LoVo (cell line): Measurements from ENCODE around the gene TAS1R3.
A peak's percentile ranks its signal among the peaks of the same experiment; 100 is the strongest.

Experiments used
- DNase-seq: peaks from one replicate; pipeline ENCODE4 v3.0.0-alpha.2; 2016; ENCODE audit warnings: low spot score

TAS1R3 gene

DNA sequence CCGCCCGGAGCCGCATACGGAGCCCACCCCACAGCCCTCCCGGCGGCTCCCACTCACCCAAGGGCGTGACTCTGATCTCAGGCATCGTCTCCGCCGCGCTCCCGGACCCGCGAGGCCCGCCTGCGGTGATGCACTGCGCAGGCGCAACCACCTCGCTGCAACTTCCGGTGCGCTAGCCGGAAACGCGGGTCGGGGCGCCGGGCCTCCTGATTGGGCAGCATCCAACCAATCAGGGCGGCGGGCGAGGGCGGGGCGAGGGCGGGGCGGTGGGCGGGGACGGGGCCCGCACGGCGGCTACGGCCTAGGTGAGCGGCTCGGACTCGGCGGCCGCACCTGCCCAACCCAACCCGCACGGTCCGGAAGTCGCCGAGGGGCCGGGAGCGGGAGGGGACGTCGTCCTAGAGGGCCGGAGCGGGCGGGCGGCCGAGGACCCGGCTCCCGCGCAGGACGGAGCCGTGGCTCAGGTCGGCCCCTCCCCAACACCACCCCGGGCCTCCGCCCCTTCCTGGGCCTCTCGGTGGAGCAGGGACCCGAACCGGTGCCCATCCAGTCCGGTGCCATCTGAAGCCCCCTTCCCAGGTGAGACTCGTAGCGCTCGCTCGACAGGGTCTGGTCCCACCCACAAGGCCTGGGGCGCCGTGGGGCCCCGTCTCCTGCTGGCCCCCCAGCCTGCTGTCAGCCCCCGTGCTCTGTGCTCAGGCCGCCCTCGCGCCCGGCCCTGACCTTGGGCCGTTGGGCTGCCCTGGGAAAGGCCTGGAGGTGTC, 6.4 kb upstream of the TAS1R3 start, which contains the start of the genes CPTP and INTS11:
Gene CPTP (plus strand): TSS at position 279 of the 764 bp plus-strand sequence. CDS start 2,109 bp downstream, outside the sequence.
Gene INTS11 (minus strand): TSS at position 137 of the 764 bp plus-strand sequence. CDS start 52 bp downstream, at position 85.
- DNase-seq, result peak; percentile 94

DNA sequence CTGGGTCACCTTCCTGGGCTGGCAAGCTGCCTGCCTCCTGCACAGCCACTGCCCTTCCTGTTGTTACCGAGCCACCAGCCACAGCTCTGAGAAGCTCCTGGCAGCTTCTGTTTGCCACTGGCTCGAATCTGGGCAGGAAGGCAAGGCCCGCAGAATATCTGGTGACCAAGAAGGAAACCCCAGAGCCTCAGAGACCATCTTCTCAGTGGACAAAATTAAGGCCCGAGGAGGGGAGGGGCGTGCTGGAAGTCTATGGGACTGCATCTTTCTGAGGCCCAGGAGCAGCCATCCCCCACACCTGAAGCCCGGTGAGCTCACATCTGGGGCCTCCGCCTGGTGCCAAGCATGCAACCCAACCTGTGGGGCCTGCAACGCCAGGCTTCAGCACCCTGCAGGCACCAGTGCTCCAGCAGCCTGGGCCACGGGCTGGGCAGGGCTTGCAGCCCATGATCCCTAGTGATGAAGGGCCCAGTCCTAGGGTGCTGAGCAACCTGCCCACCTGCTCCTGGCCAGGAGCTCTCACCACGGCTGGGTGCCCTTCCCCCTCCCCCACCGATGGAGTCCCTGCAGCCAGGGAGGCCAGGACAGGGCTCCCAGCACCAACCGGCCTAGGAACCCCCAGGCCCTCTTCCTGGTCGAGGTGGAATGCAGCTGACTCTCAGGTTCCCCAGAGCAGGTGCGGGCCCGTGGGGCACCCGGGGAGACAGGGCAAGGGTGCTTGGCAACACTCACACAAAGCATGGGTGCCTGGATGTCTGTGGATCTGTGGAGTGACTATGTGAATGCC, 5.6 kb upstream of the TAS1R3 start:
- no peak for DNase-seq

DNA sequence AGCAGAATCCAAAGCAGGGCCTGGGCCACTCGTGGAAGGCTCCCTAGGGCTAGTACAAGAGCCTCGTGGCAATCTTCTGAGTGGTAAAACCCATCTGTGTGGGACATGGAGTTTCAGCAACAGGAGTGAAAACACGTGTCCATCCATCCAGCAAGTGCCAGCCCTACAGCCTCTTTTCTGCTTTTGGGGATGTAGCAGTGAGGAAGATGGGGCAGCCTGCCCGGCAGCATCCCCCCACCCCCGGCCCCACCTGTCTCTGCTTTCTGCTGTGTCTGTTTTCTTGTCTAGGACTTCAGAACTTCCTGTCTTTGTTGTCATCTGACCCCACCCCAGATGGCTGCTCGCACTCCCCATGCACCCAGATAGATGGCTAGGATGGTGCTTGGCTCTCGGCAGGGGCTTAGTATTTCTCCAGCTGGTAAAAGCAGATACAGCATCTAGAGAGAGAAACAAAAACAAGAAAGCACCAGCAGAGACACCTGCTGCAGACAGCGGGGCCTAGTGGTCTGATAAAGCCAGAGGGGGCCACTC, 4.9 kb upstream of the TAS1R3 start:
- no peak for DNase-seq

DNA sequence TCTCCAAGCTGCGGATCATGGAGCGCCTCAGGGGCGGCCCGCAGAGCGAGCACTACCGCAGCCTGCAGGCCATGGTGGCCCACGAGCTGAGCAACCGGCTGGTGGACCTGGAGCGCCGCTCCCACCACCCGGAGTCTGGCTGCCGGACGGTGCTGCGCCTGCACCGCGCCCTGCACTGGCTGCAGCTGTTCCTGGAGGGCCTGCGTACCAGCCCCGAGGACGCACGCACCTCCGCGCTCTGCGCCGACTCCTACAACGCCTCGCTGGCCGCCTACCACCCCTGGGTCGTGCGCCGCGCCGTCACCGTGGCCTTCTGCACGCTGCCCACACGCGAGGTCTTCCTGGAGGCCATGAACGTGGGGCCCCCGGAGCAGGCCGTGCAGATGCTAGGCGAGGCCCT, 3.8 kb upstream of the TAS1R3 start:
- DNase-seq, result no peak

DNA sequence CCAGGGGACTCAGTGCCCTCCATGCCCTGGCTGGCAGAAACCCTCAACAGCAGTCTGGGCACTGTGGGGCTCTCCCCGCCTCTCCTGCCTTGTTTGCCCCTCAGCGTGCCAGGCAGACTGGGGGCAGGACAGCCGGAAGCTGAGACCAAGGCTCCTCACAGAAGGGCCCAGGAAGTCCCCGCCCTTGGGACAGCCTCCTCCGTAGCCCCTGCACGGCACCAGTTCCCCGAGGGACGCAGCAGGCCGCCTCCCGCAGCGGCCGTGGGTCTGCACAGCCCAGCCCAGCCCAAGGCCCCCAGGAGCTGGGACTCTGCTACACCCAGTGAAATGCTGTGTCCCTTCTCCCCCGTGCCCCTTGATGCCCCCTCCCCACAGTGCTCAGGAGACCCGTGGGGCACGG, 2.8 kb upstream of the TAS1R3 start:
- DNase-seq, result no peak

DNA sequence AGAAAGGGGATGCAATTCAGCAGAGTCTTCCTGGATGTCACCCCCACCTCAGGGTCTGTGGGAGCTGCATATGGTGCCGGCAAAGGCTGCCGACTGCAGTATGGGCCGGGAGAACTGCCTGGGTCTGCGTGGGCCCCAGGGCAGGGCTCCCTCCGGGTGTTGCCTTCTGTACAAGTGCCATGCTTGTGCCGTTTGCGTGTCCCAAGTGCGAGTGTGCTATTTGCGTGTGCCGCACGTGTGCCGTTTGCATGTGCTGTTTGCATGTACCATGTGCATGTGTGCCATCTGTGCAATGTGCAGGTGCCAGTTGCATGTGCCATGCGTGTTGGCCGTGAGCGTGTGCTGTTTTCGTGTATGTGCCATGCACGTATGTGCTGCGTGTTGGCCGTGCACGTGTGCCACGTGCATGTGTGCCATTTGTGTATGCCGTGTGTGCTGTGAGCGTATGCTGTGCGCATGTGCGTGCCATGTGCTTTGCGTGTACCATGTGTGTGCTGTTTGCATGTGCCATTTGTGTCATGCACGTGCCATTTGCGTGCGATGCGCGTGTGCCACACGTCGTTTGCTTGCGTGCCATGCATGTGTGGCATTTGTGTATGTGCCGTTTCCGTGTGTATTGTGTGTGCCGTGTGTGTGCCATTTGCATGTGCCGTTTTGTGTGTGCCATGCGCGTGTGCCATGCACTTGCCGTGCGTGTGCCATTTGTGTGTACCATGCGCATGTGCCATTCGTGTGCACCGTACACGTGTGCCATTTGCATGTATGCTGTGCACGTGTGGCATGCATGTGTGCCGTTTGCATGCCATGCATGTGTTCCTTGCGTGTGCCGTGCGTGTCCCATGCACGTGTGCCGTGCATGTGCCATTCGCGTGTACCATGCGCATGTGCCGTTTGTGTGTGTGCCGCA, 1.5 kb upstream of the TAS1R3 start:
- no peak for DNase-seq

DNA sequence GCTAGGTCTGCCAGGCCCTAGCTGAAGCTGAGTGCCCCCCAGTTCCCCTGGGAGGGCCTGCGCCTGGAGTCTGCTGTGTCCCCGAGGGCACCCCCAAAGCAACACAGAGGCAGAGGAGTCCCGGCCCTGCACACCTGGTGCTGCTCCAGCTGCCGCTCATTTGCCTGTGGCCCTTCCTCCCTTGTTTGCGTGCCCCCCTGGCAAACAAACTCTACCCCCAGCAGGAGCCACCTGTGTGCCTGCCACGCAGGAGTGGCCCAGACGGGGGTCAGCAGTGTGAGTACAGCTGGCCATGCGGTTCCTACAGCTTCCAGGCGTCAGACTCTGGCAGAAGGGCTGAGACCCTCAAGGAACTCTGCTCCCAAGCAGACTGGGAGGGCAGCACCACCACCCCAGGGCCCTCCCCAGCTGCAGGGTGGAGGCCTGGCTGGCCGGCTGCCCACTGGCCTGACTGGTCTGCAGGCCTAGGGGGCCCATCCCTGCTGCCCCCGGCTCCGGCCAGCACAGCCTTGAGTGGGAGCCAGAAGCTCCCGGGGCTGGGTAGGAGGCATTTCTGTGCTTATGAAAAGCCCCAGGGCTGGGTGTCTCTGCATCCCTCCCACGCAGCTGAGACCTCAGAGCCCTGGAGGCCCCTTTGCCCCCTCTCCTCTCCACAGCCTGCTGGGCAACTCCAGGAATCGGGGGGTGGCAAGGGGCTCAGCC, 563 bp upstream of the TAS1R3 start:
- no peak for DNase-seq

DNA sequence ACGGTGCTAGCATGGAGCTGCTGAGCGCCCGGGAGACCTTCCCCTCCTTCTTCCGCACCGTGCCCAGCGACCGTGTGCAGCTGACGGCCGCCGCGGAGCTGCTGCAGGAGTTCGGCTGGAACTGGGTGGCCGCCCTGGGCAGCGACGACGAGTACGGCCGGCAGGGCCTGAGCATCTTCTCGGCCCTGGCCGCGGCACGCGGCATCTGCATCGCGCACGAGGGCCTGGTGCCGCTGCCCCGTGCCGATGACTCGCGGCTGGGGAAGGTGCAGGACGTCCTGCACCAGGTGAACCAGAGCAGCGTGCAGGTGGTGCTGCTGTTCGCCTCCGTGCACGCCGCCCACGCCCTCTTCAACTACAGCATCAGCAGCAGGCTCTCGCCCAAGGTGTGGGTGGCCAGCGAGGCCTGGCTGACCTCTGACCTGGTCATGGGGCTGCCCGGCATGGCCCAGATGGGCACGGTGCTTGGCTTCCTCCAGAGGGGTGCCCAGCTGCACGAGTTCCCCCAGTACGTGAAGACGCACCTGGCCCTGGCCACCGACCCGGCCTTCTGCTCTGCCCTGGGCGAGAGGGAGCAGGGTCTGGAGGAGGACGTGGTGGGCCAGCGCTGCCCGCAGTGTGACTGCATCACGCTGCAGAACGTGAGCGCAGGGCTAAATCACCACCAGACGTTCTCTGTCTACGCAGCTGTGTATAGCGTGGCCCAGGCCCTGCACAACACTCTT, 1.1 kb downstream of the TAS1R3 start:
- DNase-seq, result no peak

DNA sequence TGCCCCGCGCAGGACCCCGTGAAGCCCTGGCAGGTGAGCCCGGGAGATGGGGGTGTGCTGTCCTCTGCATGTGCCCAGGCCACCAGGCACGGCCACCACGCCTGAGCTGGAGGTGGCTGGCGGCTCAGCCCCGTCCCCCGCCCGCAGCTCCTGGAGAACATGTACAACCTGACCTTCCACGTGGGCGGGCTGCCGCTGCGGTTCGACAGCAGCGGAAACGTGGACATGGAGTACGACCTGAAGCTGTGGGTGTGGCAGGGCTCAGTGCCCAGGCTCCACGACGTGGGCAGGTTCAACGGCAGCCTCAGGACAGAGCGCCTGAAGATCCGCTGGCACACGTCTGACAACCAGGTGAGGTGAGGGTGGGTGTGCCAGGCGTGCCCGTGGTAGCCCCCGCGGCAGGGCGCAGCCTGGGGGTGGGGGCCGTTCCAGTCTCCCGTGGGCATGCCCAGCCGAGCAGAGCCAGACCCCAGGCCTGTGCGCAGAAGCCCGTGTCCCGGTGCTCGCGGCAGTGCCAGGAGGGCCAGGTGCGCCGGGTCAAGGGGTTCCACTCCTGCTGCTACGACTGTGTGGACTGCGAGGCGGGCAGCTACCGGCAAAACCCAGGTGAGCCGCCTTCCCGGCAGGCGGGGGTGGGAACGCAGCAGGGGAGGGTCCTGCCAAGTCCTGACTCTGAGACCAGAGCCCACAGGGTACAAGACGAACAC, 1.8 kb downstream of the TAS1R3 start:
- no peak for DNase-seq

DNA sequence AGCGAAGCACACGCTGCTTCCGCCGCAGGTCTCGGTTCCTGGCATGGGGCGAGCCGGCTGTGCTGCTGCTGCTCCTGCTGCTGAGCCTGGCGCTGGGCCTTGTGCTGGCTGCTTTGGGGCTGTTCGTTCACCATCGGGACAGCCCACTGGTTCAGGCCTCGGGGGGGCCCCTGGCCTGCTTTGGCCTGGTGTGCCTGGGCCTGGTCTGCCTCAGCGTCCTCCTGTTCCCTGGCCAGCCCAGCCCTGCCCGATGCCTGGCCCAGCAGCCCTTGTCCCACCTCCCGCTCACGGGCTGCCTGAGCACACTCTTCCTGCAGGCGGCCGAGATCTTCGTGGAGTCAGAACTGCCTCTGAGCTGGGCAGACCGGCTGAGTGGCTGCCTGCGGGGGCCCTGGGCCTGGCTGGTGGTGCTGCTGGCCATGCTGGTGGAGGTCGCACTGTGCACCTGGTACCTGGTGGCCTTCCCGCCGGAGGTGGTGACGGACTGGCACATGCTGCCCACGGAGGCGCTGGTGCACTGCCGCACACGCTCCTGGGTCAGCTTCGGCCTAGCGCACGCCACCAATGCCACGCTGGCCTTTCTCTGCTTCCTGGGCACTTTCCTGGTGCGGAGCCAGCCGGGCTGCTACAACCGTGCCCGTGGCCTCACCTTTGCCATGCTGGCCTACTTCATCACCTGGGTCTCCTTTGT, 2.6 kb downstream of the TAS1R3 start:
- DNase-seq, result no peak

DNA sequence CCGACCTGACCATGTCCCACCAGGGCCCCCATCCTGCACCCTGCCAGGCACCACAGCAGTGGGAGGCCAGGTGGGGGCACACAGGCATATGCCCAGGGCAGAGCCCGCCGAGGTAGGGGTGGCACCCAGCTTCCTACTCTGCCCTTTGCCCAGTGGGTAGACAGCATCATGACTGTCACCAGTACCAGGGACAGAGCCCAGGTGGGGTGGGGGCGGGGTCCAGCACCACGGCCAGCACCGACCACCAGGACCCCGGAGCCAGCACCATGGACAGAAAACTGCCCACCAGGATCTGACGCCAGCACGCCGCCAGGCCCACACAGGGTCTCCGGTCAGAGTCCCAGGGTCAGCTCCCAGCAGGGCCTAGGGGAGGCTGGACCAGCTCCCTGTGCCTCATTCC, 3.8 kb downstream of the TAS1R3 start:
- DNase-seq, result no peak

DNA sequence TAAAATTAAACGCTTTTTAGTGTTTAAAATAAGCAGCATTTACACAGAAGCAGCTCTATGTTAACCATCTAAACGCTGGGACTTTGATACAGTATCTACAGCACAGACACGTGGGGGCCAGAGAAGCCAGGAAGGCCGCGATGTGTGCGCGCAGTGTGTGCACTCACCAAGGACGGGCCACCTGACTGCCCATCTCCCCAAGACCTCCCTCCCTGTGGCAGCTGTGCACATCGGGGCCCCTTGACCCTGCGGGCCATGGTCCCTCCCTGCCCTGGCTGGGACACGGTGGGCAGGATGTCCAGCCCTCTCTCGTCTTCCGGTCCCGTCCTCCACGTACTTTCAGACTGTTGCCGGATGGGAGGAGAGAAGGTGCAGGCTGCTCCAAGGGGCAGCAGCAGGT, 4.2 kb downstream of the TAS1R3 start:
- no peak for DNase-seq

DNA sequence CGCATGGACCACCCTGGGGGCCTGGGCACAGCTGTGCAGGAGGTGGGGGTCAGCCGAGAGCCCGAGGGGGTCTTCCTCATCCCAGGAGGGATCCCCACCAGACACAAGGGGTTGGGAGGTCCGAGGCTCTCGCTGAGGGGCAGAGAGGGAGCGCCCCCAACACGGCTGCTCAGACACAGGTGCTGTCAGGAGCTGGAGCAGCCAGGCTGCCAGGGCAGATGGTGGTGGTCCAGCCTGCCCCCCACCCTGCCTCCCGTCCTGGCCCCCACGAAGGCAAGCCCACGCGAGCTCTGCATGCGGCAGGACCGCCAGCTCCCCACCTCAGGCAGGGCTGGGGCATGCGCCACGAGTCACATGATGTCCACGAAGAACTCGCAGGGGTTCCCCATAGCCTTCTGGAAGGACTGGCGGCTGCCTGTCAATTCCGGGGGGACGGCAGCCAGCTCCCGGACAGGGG, 4.7 kb downstream of the TAS1R3 start:
- no peak for DNase-seq

DNA sequence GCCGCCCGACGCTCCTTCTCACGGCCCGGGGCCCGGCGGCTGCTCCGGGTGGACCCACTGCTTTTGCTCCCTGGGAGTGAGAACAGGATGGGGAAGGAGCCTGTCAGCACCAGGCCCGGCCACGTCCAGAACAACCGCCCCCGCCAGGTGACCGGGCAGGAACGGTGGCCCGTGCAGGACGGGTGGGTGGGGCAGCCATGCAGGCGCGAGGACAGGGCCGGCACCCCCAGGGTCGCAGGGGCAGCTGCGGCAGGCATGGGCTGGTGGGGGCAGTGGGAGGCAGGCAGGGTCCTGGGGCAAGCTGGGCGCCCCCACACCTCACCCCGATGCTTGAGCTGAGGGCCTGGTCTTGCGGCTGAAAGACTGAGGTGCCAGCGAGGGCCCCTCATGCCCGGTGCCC, 5.4 kb downstream of the TAS1R3 start:
- no peak for DNase-seq

DNA sequence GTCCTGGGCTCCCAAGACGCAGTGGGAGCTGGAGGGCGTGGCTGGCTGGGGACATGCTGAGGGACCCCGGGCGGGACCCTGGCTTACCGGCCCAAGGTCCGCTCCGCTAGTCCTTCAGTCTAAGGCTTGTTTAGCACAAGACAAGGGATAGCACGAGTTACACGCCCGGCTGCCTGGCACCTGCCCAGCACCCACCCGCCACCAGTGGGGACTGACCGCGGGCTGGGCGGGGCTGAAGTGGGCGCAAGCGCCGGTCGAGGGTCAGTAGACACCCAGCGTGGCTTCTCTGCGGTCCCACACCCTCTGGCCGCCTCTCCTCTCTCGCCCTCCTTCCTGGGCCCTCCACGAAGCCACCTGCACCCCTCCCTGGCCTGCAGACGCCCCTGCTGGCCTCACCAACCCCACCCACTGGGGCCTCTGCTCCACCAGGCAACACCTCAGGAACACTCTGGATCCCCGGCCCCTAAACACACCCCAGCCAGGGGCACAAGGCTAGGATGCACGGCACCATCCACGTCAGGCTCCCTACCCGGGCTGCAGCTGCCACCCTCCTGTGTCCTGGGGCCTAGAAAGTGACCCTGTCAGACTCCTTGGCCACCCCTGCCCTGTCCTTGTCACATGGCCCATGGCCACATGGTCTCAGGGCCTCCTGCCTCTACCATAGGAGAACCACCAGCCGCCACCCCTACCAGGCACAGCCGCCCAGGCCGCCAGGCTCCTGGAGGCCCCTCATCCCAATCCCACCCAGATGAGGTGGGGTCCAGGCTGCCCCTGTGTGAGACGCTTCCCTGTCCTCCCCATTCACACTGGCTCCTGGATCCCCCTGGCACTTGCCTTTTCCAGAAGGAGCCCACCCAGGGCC, 6.1 kb downstream of the TAS1R3 start:
- DNase-seq, result no peak

DNA sequence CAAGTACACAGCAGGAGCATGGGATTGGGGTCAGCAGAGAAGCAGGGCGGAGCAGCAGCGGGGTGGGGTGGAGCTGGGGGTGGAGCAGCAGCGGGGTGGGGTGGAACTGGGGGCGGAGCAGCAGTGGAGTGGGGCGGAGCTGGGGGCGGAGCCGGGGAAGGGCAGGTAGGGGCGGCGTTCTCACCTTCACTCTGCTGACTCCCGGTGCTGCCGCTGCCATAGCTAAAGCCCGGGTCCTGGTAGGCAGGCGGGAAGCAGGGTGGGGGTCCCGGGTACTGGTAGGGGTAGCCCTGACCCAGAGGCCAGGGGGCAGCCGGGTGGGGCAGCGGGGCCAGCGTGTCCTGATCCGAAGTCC, 6.7 kb downstream of the TAS1R3 start:
- DNase-seq, result no peak

DNA sequence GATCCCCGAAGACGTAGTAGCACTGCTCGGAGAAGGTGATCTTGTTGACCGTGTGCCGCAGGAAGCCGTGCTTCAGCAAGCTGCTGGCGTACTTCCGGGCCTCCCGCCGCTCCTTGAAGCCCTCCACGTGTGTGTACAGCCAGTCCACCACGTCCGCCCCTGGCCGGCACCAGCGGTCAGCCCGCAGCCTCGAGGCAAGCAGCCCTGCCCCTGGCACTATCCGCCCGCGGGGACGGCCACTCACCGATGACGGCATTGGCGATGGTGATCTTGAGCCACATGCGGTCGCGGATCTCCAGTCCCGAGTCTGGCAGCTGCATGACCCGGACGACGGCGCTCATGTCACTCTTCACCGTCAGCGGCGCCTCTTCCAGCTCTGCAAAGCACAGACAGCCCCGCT, 7.2 kb downstream of the TAS1R3 start:
- DNase-seq, result no peak

DNA sequence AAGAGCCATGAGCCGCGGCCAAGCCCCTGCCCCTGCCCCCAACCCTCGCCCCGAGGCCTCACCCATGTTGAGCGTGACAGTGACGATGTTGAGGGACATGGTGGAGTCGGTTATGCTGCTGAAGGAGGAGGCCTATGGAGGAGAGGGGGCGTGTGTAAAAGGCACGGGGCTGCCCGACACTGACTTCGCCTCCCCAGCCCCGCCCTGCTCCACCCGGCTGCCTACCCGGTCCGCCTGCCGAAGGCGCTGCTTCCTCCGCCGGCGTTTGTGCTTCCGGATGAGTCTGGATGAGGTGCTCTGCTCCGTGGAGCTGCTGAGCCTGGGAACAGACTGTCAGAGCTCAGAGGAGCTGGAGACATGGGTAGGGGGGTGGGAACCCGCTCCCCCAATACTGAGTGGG, 9.1 kb downstream of the TAS1R3 start:
- DNase-seq, result no peak
